Measurements from ENCODE around the gene PDSS2.
"Not testable (repeated sequence)": the region's sequence is repeated elsewhere in the genome, so short reads cannot be mapped to it uniquely, and the experiment has no call there.

The PDSS2 gene

GRCh38 chr6:107369493-107369892, 89.9 kb downstream of the PDSS2 start:
- no peaks in the 10 kb centered on the region for H3F3A ChIP-seq (ENCODE audit: insufficient read depth)
- H2AFZ ChIP-seq (ENCODE audit: low read depth, low read length, severe bottlenecking) = no peak overlapping the region
- H4K20me1 ChIP-seq (ENCODE audit: low read depth, low read length) = 0 out of 2 replicates have a peak, but pooled peaks cover 4% of the 10 kb centered on the region
- H3K9me2 ChIP-seq (replicated peaks; ENCODE audit: insufficient read depth, low read length) = no peaks in the 10 kb centered on the region
- no peak overlapping the region for H3K27ac ChIP-seq (ENCODE audit: low read depth, low read length)
- peaks cover 8% of the 10 kb centered on the region for H3K79me2 ChIP-seq (ENCODE audit: insufficient read depth, low read length)
- no peaks in the 10 kb centered on the region for H3K27me3 ChIP-seq (ENCODE audit: low read length)
- H3K4me2 ChIP-seq (ENCODE audit: low read depth, low read length, poor library complexity, severe bottlenecking) = no peak overlapping the region
- H3K4me3 ChIP-seq (ENCODE audit: insufficient read depth, low read length, poor library complexity, severe bottlenecking) = no peak overlapping the region
- TF ChIP-seq EZH2phosphoT487 (conservative IDR thresholded peaks at IDR 0.05; ENCODE audit: low read length) (no peak), CTCF (IDR thresholded peaks at IDR 0.05; ENCODE audit: insufficient read depth, low read length, poor library complexity, severe bottlenecking) (no peak)
- no peak overlapping the region for H3K9ac ChIP-seq (ENCODE audit: low read length)
- no peaks in the 10 kb centered on the region for H3K36me3 ChIP-seq (ENCODE audit: low read length)
- H3K9me3 ChIP-seq (ENCODE audit: insufficient read depth, low read length) = no peaks in the 10 kb centered on the region

- no peaks in the 10 kb centered on the region for H3K36me3 ChIP-seq (ENCODE audit: low read length)
- H2AFZ ChIP-seq (ENCODE audit: low read depth, low read length, severe bottlenecking) = no peak overlapping the region
- H4K20me1 ChIP-seq (ENCODE audit: low read depth, low read length) = 0 out of 2 replicates have a peak, but pooled peaks cover 4% of the 10 kb centered on the region
- TF ChIP-seq EZH2phosphoT487 (conservative IDR thresholded peaks at IDR 0.05; ENCODE audit: low read length) = no peak
- TF ChIP-seq CTCF (IDR thresholded peaks at IDR 0.05; ENCODE audit: insufficient read depth, low read length, poor library complexity, severe bottlenecking) = no peak
- no peaks in the 10 kb centered on the region for H3F3A ChIP-seq (ENCODE audit: insufficient read depth)
- H3K79me2 ChIP-seq (ENCODE audit: insufficient read depth, low read length) = peaks cover 8% of the 10 kb centered on the region
- no peak overlapping the region for H3K4me3 ChIP-seq (ENCODE audit: insufficient read depth, low read length, poor library complexity, severe bottlenecking)
- H3K9me2 ChIP-seq (replicated peaks; ENCODE audit: insufficient read depth, low read length) = no peaks in the 10 kb centered on the region
- H3K9ac ChIP-seq (ENCODE audit: low read length) = no peak overlapping the region
- H3K27me3 ChIP-seq (ENCODE audit: low read length) = no peaks in the 10 kb centered on the region
- no peaks in the 10 kb centered on the region for H3K9me3 ChIP-seq (ENCODE audit: insufficient read depth, low read length)
- H3K27ac ChIP-seq (ENCODE audit: low read depth, low read length) = no peak overlapping the region
- H3K4me2 ChIP-seq (ENCODE audit: low read depth, low read length, poor library complexity, severe bottlenecking) = no peak overlapping the region
Measured at GRCh38 chr6:107368471-107368870, 90.9 kb downstream of the PDSS2 start.

GRCh38 chr6:107364173-107364572, 95.2 kb downstream of the PDSS2 start:
- H2AFZ ChIP-seq (ENCODE audit: low read depth, low read length, severe bottlenecking); H3K4me2 ChIP-seq (ENCODE audit: low read depth, low read length, poor library complexity, severe bottlenecking); H3K4me3 ChIP-seq (ENCODE audit: insufficient read depth, low read length, poor library complexity, severe bottlenecking); H3K27ac ChIP-seq (ENCODE audit: low read depth, low read length); H3K9ac ChIP-seq (ENCODE audit: low read length); H3F3A ChIP-seq (ENCODE audit: insufficient read depth); H4K20me1 ChIP-seq (ENCODE audit: low read depth, low read length); H3K9me2 ChIP-seq (replicated peaks; ENCODE audit: insufficient read depth, low read length); H3K27me3 ChIP-seq (ENCODE audit: low read length); H3K36me3 ChIP-seq (ENCODE audit: low read length); H3K9me3 ChIP-seq (ENCODE audit: insufficient read depth, low read length); H3K79me2 ChIP-seq (ENCODE audit: insufficient read depth, low read length): not testable (repeated sequence)

- Histone ChIP-seq H3K27ac (ENCODE audit: low read depth, low read length) (no peak overlapping the region), H3K9me3 (ENCODE audit: insufficient read depth, low read length) (no peaks in the 10 kb centered on the region), H3K36me3 (ENCODE audit: low read length) (peaks cover 3% of the 10 kb centered on the region; the same call in 1 of the 2 replicates), H4K20me1 (ENCODE audit: low read depth, low read length) (0 out of 2 replicates have a peak, but pooled peaks cover 4% of the 10 kb centered on the region), H3K9me2 (replicated peaks; ENCODE audit: insufficient read depth, low read length) (no peaks in the 10 kb centered on the region), H2AFZ (ENCODE audit: low read depth, low read length, severe bottlenecking) (no peak overlapping the region), H3K79me2 (ENCODE audit: insufficient read depth, low read length) (peaks cover 8% of the 10 kb centered on the region; the same call in 1 of the 2 replicates), H3K27me3 (ENCODE audit: low read length) (no peaks in the 10 kb centered on the region), H3K4me3 (ENCODE audit: insufficient read depth, low read length, poor library complexity, severe bottlenecking) (no peak overlapping the region), H3F3A (ENCODE audit: insufficient read depth) (no peaks in the 10 kb centered on the region), H3K9ac (ENCODE audit: low read length) (no peak overlapping the region), H3K4me2 (ENCODE audit: low read depth, low read length, poor library complexity, severe bottlenecking) (no peak overlapping the region)
- TF ChIP-seq EZH2phosphoT487 (conservative IDR thresholded peaks at IDR 0.05; ENCODE audit: low read length) (no peak), CTCF (IDR thresholded peaks at IDR 0.05; ENCODE audit: insufficient read depth, low read length, poor library complexity, severe bottlenecking) (no peak)
Measured at GRCh38 chr6:107361753-107362604, 97.4 kb downstream of the PDSS2 start.

Data from SU-DHL-6 (cell line).